Hematopoietic multipotent progenitor cell treated with erythropoietin and hydrocortisone succinate and interleukin-3 and kit ligand, for 4 days (in vitro differentiated cells): ENCODE results near the gene SOBP.

Experiments used
- DNase-seq: peaks from one replicate; pipeline ENCODE4 v3.0.0-alpha.2; 2015

The SOBP gene

DNA sequence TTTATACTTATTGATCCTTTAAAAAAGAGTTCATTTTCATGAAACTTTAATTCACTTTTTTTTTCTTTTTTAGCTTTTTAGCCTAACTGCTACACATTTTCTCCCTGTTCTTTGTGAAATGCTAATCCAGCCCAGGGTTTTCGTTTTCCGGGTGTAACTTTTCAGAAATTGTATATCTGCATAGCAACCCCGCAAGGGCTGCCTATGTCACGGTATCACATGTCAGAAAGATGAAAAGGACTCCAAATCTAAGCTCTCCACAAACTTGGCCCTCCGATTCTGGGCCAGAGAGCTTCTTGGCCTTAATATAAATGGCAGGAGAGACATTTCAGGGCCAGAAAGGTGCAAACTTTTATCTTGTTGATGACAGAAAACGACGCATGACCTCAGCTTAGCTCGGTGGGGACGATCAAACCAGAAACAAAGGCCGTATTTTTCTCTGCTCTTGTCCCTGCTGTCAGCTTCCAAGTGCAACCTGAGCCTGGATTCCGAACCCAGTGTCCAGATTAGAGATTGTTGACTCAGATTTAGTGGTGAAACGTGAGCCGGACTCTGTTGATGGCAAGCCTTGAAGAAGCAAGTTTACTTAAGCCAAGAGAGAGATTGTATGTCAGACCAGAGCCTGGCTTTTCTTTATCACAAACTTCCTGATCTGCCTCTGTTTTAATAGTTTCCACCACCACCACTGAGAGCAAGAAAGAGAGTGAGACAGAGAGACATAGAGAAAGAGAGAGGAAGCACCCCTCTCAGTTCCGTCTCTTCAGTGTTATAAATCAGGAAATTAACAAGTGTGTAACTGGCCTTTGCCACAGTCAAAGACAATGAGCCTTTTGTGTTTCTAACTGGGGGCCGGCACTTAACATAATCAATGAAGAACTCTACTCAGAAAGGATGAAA is 176.4 kb downstream of the SOBP start:
- no peak for DNase-seq

DNA sequence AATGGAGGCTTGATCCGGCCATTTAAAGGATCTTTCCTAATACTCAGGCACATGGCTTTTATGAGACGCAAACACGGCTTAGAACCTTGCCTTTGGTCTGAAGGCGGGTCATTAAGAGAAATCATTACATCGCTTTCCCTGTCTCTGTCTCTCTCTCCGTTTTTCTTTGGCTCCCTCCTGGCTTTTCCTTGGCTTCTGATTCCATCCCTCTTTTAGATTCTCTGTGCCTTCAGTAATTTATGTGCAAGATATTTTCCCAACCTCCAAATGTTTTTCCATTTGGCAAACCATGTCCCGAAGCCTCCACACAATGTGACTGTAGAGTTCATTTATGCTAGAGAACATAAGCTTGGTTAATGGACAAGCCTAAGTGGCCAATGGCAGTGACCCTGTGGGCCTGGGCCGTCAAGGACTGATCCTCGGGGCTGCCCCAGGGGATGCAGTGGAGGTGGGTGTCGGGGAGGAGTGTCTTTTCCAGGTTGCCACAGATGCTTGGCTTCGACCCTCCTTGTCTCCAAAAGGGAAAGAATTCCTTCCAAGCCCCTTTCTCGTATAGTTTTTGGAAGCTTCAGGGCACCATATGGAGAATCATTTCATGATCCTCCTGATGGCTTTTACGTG is 177.2 kb downstream of the SOBP start:
- no peak for DNase-seq

DNA sequence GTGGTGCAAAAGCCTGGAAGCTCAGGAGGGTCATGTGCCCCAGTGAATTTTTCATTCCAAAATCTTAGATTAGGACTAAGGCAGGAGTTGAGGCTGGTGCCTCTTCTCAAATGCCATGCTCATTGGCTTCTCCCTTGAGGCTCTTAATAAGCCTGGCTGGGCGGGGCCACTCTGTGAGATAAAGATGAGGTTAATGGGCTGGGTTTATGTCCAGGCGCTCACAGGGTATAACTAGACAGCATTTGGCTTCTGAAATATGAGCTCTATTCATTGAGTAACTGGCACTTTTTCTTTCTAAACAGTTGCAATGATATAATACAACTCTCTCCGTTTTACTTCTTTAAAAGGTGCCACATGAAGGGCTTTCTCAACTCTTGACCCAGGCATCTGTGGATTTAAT is 177.9 kb downstream of the SOBP start:
- DNase-seq, result peak; percentile 78

DNA sequence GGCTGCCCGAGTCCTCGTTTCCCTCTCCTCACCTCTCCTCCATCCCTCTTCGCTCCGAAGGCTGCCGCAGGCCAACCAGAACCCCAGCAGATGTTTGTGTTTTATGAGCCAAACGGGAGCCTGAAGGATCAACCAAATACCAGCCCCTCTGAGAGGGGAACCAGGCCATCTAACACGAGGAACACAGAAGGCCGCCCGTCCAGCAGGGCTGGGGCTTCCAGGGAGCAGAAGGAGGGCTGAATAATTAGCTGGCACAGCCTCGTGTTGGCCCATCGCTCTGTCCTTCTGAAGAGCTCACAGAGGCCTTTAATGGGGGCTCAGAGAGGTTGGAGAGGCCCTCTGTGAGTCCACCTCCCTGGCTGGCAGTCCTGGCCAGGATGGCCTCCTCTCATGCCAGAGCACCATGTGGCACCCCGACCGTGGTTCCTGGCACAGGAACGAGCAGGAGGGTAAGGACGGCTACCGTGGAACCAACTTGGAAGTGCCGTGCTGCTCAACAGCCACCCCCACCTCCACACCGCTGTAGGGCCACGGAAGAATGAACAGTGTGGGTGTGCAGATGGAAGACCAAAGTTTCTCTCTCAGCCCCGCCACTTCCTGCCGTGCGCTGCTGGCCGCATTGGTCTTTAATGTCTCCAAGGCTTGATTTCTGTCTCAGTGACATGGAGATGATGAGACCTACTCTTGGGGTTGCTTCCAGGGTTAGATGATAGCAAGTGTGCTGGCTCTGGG is 179.0 kb downstream of the SOBP start:
- no peak for DNase-seq

DNA sequence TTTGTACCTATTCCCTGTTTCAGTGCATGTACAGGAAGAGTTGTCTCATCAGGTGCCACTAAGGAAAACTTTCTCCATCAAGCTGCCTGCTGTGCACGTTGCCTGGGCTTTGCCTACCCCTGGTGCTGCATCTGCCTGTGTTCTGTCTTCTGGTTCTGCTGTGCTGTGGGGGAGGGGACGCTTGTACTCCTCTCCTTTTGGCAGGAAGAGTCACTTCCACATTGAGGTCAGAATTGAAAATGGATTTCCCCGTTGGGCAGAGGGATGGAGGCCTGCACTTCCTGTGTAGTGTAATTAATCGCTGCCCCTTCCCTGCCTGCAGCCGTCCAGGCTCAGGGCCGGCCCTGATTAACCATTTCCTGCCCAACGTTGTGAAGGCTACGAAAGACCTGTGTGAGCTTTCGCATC is 180.9 kb downstream of the SOBP start:
- peak; percentile 65 for DNase-seq

DNA sequence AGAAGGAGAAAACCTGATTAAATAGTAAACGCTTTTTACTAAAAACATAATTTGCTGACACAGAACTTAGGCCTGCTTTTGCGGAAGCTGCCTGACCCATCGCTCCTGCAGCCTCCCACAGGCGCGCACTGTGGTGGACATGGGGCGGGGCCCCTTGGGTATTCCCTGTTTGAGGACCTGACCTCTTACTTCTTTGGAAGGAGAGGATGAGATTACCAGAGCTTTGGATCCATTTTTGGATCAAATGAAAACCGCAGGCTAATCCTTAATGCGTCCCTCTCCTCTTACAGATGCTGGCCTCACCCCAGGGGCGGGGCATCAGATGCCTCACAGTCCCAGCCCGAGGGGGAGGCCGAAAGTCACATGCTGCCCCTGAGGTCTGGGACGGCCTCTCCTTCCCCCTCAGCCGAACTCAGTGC is 183.2 kb downstream of the SOBP start:
- DNase-seq, result no peak

DNA sequence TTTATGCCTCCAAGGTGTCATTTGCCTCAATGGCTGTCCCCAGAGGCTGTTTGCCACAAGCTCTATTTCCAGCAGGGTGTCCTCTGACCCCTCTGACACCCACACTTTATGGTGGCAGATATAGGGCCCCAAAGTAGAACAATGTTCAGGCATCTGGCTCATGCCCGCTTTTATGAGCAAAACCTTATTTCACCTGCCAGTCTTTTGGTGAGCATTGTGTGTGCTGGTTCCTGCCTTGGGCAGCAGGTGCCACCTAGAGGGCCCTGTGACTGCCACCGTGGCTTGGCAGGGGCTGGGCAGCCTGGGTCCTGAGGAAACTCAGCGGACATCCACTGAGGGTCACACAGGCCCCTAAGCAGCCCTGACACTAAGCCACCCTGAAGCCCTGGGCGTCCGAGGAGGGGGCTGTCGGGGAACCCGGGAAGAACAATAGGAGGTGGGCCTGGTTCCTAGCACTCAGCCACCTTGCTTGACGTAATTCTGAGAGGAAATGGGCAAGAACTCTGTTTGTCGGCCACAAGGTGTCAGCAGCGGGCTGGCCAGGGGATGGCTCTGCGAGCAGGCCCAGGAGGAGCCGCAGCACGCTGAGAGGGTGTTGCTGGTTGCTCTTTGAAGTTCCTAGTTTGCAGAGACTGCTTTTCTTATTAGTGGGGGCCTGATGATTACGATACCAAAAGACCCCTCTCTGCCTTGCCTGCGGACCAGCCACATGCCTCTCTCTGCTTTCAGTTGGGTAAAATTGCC is 185.2 kb downstream of the SOBP start:
- peak; percentile 92 for DNase-seq

DNA sequence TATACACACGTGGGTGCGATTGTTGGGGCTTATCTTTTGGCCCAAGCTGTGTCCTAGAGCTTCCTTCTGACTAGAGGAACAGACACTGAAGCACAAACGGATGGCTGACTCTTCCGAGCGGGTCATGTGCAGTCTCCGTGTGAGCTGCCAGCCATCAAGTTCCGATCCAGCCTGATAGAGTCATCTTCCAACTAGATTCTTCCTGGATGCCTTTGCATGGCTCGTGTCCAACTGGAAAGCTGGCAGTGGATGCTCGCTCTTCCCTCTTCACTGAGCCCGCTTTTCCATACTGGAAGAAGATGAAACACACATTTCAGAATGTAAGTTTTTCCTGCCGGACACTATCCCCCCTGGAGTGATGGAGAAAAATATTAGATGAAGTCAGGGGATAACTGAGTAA is 186.1 kb downstream of the SOBP start:
- no peak for DNase-seq

DNA sequence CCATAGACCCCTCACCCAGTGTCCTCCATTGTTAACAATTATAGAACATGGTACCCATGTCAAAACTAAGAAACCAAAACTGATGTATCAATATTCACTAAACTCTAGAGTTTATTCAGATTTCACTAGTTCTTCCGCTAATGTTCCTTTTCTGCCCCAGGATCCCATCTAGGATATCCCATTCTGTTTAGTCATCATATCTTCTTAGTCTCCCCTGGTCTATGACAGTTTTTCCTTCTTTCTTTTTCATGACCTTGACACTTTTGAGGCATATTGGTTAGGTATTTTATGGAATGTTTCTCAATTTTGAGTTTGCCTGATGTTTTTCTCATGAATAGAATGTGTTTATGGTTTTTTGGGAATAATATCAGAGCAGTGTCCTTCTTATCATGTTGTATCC is 187.5 kb downstream of the SOBP start:
- DNase-seq, result no peak

DNA sequence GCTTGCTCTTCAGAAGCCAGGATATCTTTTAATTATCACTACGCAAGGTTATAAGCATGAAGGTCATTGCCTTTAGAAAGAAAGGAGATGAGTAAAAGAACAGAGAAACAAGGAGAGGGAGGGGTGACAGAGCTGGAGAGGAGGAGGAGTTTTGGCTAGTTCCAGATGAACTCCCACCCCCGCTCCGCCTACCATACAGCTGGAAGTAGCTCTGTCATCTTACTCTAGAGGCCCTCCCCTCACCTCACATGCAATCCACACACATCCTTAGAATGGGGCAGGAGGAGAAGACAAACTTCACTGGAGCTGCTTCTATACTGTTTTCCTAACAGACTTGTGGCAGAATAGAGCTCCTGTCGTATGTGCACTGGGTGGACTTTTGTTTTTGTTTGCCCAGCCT is 189.5 kb downstream of the SOBP start:
- no peak for DNase-seq

DNA sequence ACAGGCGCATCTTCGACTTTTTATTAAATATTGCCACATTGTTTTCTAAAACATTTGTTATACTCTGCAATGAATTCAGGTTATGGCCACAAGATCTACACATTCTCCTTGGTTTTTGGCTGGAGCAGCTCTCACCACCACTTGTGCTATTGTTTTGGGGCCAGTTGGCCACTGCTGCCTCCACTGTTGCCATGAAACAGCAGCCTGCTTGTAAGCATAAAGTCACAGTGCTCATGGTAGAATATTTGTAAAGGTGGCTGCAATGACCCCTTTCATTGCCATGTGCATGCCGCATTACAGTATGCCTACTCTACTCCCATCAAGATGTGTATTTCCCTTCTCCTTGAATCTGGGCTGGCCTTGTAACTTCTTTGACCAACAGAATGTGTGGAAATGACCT is 192.8 kb downstream of the SOBP start:
- no peak for DNase-seq

DNA sequence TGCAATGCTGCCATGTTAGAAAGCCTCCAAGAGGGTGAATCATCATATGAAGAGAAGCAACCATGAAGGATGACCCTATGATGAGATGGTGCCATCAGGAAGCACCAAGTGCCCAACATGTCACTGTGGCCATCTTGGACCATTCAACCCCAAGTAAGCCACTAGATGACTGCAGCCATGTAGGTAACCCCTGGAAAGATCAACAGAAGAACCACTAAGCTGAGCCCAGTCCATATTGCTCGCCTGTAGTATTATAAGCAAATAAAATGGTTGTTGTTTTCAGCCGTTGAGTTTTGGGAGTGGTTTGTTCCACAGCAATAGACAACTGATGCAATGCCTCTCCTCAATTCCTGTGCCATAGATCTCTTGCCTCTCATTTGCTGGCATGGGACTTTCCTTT is 193.3 kb downstream of the SOBP start:
- DNase-seq, result no peak

DNA sequence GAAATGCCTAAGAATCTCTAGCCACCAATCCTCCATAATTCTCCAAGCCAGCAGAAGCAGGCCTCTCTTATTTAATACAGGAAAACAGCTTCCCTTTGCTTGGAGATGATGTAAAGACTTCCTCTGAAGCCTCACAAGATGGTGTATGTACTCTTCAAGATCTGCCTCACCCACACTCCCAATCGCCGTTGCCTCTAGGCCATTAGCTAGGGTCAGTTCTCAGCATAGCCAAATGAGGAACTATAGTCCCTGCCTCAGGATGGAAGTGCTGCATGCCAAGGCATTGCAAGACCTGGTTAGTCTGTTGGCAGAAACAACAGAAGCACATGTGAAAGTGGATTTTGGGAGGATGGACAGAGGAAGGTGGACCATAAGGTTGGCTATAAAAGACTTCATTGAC is 195.1 kb downstream of the SOBP start:
- DNase-seq, result no peak

DNA sequence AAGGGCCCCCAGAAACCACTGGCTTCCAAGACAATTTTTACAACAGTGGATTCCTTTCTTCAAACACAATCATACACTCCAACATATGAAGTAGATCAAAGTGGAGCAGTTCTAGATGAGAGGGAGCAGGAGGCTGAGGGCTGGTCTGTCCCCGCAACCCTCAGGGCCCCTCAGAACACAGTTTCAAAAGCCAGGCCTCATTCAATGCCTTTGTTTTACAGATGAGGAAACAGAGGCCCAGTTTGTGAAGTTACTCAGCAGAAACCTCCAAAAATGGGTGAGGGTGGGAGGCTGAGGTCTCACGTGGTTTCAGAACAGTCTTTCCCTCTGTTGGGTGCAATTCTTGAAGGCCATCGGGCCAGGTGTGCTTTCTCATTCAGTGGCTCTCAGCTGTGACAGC is 199.3 kb downstream of the SOBP start:
- DNase-seq, result no peak

DNA sequence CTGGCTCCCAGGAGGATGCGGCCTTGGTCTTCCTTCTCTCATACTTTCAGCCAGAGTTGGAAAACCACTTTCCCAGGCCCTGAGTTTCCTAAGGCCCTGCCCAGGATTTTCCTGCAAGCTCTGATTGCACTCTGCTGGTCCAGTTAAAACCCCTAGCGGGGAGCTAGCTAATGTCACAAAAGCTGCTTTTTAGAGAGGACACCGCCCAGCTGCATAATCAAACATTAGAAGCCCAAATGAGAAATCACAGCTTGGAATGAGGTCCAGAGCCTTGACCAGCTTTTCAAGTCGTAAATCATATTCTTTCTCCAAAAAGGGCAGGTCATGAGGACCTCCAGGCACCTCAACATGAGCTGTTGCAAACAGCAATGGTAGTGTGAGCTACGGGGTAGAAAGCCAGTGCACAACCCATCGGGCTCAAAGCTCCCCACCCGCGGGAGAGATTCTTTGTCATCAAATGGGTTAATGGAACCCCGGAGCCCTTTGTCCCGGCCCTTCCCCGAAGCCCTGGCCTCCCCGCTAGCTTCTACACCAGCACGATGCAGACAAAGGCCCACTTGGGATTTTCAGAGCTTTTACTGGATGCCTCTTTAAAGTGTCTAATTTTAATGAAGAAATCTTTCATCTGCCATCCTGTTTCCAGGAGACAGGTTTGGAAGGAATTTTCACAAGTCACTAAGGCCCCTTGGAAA is 200.2 kb downstream of the SOBP start:
- DNase-seq, result no peak

DNA sequence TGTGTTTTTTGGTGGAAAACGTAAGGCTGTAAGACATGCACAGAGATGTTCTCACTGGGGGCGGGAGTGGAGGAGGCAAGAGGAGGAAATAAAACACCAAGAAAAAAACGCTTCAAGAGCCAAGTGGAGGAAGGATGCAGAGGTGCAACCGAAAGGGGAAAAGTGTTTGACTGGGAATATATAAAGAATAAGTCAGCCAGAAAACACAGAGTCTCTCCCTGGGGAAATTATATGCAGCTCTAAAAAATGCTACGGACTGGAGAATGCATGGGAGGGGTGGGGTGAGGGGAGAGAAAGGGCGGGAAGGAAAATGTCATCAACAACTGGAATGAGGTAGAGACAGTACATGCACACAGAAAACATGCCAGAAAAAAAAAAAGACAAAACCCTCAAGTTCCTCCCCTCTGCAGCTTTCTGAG is 200.7 kb downstream of the SOBP start:
- no peak for DNase-seq

DNA sequence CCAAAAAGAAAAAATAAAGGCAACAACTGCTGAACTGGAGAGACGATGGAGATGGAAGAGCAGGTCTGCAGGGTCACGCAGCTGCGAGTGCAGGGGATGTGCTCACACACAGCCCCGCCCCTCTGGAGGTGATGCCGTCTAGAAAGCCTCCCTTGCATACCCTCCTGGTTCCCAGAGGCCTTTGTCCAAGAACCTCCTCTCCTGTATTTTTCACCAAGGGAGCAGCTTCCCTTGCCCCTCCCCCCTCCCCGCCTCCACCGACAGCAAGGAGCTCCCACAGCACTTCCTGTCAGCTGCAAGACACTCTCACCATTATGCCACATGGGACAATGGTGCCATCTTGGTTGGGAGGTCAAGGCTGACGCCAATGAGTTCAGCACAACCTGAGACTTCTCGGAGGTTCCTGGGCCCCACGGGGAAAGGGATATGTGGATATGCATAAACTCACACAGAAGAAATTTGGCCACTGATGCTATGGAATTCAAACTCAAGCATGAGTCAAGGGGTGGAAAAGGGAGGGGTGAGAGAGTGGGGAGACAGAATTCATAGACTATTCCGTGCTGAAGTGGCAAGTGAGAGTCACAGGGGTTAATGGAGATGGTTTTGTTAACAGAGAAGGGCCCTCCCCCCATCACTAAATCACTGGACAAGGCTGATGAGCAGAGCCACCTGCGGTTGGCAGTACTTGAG is 201.3 kb downstream of the SOBP start:
- DNase-seq, result no peak

DNA sequence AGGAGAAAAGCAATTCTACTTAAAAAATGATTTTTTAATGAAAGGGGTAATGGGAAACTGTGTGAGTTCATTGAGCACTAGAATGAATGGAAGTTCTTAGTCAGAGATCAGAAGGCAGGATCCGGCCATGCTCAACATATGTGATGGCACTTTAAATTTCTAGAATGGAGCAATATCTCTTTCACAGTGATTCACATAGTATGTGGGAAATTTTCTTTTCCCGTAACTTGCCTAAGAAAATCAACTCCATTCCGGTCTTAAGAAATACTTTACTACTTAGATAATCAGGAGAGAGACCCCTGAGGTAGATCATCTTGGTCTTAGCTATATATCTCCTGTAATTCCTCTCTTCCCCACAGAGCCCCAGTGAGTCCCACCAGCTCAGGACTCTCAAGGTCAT is 202.4 kb downstream of the SOBP start:
- no peak for DNase-seq

DNA sequence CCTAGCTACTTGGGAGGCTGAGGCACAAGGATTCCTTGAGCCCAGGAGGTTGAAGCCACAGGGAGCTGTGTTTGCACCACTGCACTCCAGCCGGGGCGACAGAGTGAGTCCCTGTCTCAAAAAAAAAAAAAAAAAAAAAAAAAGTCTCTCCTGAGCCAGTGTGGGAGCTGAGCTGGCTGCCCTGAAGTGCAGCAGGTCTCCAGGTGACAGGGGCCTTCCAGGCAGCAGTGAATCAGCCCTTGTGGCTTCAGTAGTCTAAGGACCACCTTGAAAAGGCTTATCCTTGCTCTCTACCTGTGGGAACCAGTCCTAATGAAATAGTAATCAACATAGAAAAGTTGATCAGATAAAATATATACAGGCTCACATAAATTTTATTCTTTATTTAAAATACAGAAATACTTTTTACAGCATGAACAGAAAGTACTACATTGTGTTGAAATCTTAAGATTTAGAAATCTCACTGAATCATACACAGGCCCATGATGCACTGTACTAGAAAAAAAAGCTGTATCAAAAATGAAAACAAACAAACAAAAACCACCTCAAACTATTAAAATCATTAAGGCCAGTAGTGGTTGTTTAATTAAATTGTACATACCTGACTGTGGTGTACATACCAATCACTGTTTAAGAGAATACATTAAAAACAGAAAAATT is 205.3 kb downstream of the SOBP start:
- DNase-seq, result no peak

DNA sequence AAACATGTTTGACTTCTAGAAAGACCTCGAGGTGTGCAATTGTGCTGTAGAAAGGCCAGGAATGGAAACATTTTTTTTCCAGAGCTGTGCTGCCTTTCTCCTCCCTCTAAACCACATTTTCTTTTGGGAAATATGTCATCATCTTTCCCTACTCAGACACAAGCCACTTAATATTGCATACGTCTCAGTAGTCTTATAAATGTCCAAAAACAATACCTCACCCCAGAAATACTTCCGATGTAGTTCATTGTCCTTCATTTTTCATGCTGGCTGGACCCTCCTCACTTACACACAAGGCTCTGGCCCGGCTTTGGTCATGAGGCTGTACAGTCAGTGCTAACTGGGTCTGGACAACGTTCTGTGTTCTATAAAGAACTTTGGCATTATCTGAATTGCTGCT is 207.8 kb downstream of the SOBP start:
- DNase-seq, result no peak

DNA sequence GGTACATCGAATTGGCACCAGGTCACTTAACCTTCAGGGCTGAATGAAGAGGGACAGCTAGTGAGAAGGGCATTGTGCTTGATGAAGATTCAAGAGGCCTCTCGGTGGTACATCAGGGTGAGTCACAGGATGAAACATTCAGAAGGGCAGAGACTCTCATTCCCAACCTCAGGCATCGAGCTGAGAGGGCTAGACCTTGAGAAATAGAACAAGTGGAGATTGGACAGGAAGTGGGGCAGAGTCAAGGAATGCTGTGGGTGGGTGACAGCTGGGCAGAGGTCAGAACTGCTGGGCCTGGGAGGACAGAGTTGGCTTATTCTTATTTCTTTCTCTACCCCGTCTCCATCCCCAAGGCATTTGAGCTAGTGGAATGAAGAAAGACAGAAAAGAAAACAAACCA is 208.2 kb downstream of the SOBP start:
- no peak for DNase-seq
